Measurements from ENCODE around the gene ZBTB17.

Gene ZBTB17

GRCh38 chr1:15963968-15964648, 11.8 kb downstream of the ZBTB17 start:
- TF ChIP-seq CTCF (IDR thresholded peaks at IDR 0.05; ENCODE audit: low read depth, low read length), result no peak
- no peak for TF ChIP-seq EZH2phosphoT487 (IDR thresholded peaks at IDR 0.05; ENCODE audit: low read depth)
- Histone ChIP-seq H3K27ac (ENCODE audit: low read length) (peak overlapping the region; percentile 96), H3K79me2 (ENCODE audit: low read length) (peaks cover 22% of the 10 kb centered on the region), H3K4me1 (ENCODE audit: low read length) (peaks cover 70% of the 10 kb centered on the region), H4K20me1 (ENCODE audit: insufficient read depth, low read length) (no peaks in the 10 kb centered on the region), H3K27me3 (ENCODE audit: low read depth, low read length) (no peaks in the 10 kb centered on the region), H3K36me3 (replicated peaks; ENCODE audit: low read depth, low read length) (peaks cover 15% of the 10 kb centered on the region), H2AFZ (ENCODE audit: low read depth, low read length) (no peak overlapping the region), H3K4me3 (ENCODE audit: low read length) (peak overlapping the region; percentile 56), H3K9me3 (ENCODE audit: insufficient read depth, low read length) (no peaks in the 10 kb centered on the region), H3K9ac (ENCODE audit: low read length) (peak overlapping the region; percentile 50), H3K4me2 (ENCODE audit: low read length) (peak overlapping the region; percentile 81)

- H3K9ac ChIP-seq (ENCODE audit: low read length), result peak overlapping the region; percentile 50
- no peaks in the 10 kb centered on the region for H3K9me3 ChIP-seq (ENCODE audit: insufficient read depth, low read length)
- H3K36me3 ChIP-seq (replicated peaks; ENCODE audit: low read depth, low read length), result peaks cover 9% of the 10 kb centered on the region
- peak overlapping the region; percentile 56 for H3K4me3 ChIP-seq (ENCODE audit: low read length)
- H3K79me2 ChIP-seq (ENCODE audit: low read length), result peaks cover 22% of the 10 kb centered on the region
- H2AFZ ChIP-seq (ENCODE audit: low read depth, low read length), result no peak overlapping the region
- no peaks in the 10 kb centered on the region for H4K20me1 ChIP-seq (ENCODE audit: insufficient read depth, low read length)
- H3K4me2 ChIP-seq (ENCODE audit: low read length), result peak overlapping the region; percentile 81
- H3K4me1 ChIP-seq (ENCODE audit: low read length), result peaks cover 70% of the 10 kb centered on the region
- TF ChIP-seq EZH2phosphoT487 (IDR thresholded peaks at IDR 0.05; ENCODE audit: low read depth) (no peak), CTCF (IDR thresholded peaks at IDR 0.05; ENCODE audit: low read depth, low read length) (no peak)
- H3K27ac ChIP-seq (ENCODE audit: low read length), result peak overlapping the region; percentile 96
- H3K27me3 ChIP-seq (ENCODE audit: low read depth, low read length), result no peaks in the 10 kb centered on the region
These were observed 12.4 kb downstream of the ZBTB17 start for GRCh38 chr1:15963363-15963967.

- Histone ChIP-seq H3K27ac (ENCODE audit: low read length) (peak overlapping the region; percentile 96), H3K36me3 (replicated peaks; ENCODE audit: low read depth, low read length) (peaks cover 3% of the 10 kb centered on the region), H3K4me1 (ENCODE audit: low read length) (peaks cover 66% of the 10 kb centered on the region), H3K9ac (ENCODE audit: low read length) (peak overlapping the region; percentile 50; the same call in 1 of the 2 replicates), H3K79me2 (ENCODE audit: low read length) (peaks cover 18% of the 10 kb centered on the region), H4K20me1 (ENCODE audit: insufficient read depth, low read length) (no peaks in the 10 kb centered on the region), H3K9me3 (ENCODE audit: insufficient read depth, low read length) (no peaks in the 10 kb centered on the region), H2AFZ (ENCODE audit: low read depth, low read length) (no peak overlapping the region), H3K4me3 (ENCODE audit: low read length) (peak overlapping the region; percentile 56; the same call in 1 of the 2 replicates), H3K27me3 (ENCODE audit: low read depth, low read length) (no peaks in the 10 kb centered on the region), H3K4me2 (ENCODE audit: low read length) (peak overlapping the region; percentile 81)
- no peak for TF ChIP-seq CTCF (IDR thresholded peaks at IDR 0.05; ENCODE audit: low read depth, low read length)
- no peak for TF ChIP-seq EZH2phosphoT487 (IDR thresholded peaks at IDR 0.05; ENCODE audit: low read depth)
These were observed 13.1 kb downstream of the ZBTB17 start for GRCh38 chr1:15962671-15963362.

- H3K4me2 ChIP-seq (ENCODE audit: low read length), result peak overlapping the region; percentile 44
- peaks cover 60% of the 10 kb centered on the region for H3K4me1 ChIP-seq (ENCODE audit: low read length)
- no peaks in the 10 kb centered on the region for H3K9me3 ChIP-seq (ENCODE audit: insufficient read depth, low read length)
- 0 out of 2 replicates have a peak overlapping the region, but pooled peaks have one; percentile 3 for H3K9ac ChIP-seq (ENCODE audit: low read length)
- H3K27me3 ChIP-seq (ENCODE audit: low read depth, low read length), result no peaks in the 10 kb centered on the region
- no peak for TF ChIP-seq CTCF (IDR thresholded peaks at IDR 0.05; ENCODE audit: low read depth, low read length)
- TF ChIP-seq EZH2phosphoT487 (IDR thresholded peaks at IDR 0.05; ENCODE audit: low read depth), result no peak
- H3K27ac ChIP-seq (ENCODE audit: low read length), result no peak overlapping the region; the same call in 1 of the 2 replicates
- H4K20me1 ChIP-seq (ENCODE audit: insufficient read depth, low read length), result no peaks in the 10 kb centered on the region
- peaks cover 11% of the 10 kb centered on the region for H3K79me2 ChIP-seq (ENCODE audit: low read length)
- no peaks in the 10 kb centered on the region for H3K36me3 ChIP-seq (replicated peaks; ENCODE audit: low read depth, low read length)
- no peak overlapping the region for H2AFZ ChIP-seq (ENCODE audit: low read depth, low read length)
- H3K4me3 ChIP-seq (ENCODE audit: low read length), result no peak overlapping the region
These were observed 13.7 kb downstream of the ZBTB17 start for GRCh38 chr1:15962176-15962575.
